Thymus (tissue), 11 donors: Measurements from ENCODE around the gene ZDHHC3. TPM values are rescaled to one million over a fixed set of nuclear protein-coding genes. Genes with fewer than 3 reads are reported as not detected.
"Not testable (repeated sequence)": the region's sequence is repeated elsewhere in the genome, so short reads cannot be mapped to it uniquely, and the experiment has no call there.

ENCODE experiments used
- DNase-seq, 9 donors: peaks; one replicate each; pipeline ENCODE4 v3.0.0-alpha.2; 2013; ENCODE audit warnings: low spot score in 9 of 9, low read depth in 6 of 9, missing footprints in 1 of 9
- H3K27ac ChIP-seq, 2 donors: one replicate each; pipeline ENCODE4 v1.5.1; 2013; ENCODE audit warnings: control low read depth in 1 of 2, low read depth in 1 of 2, low read length in 1 of 2, mild to moderate bottlenecking in 1 of 2, moderate library complexity in 1 of 2
- H3K27me3 ChIP-seq, 2 donors: one replicate each; pipeline ENCODE4 v1.5.1; 2013; ENCODE audit warnings: low read length in 1 of 2; ENCODE audit not compliant: control insufficient read depth in 2 of 2, insufficient read depth in 1 of 2
- H3K36me3 ChIP-seq, 2 donors: one replicate each; pipeline ENCODE4 v1.5.1; 2013; ENCODE audit warnings: low read length in 1 of 2, mild to moderate bottlenecking in 1 of 2, moderate library complexity in 1 of 2; ENCODE audit not compliant: control insufficient read depth in 2 of 2, insufficient read depth in 2 of 2
- H3K4me1 ChIP-seq, 2 donors: one replicate each; pipeline ENCODE4 v1.5.1; 2013; ENCODE audit warnings: low read length in 2 of 2; ENCODE audit not compliant: control insufficient read depth in 2 of 2, insufficient read depth in 2 of 2
- H3K4me3 ChIP-seq, 2 donors: one replicate each; pipeline ENCODE4 v1.5.1; 2013; ENCODE audit warnings: low read length in 2 of 2, control low read depth in 1 of 2, mild to moderate bottlenecking in 1 of 2
- H3K9me3 ChIP-seq, 2 donors: one replicate each; pipeline ENCODE4 v1.5.1; 2013; ENCODE audit warnings: low read length in 1 of 2, mild to moderate bottlenecking in 1 of 2; ENCODE audit not compliant: control insufficient read depth in 2 of 2, insufficient read depth in 1 of 2
- WGBS: extraction: QIAGEN DNeasy Blood & Tissue Kit; methylation state at CpG from one replicate; pipeline ENCODE4 v1.1.7; 2013; 5-methylcytosine and 5-hydroxymethylcytosine counted together
- polyA plus RNA-seq: library from polyadenylated mRNA; stranded (reverse); fragments of 200-250 nt; gene quantifications from one replicate; pipeline ENCODE4 v1.2.3, GENCODE V29; 2013
- total RNA-seq: library from RNA; stranded (reverse); fragments of 120-200 nt; gene quantifications from one replicate; pipeline ENCODE4 v1.2.4, GENCODE V29; 2013
- donor health status: healthy.

Gene ZDHHC3
- total and polyA plus RNA-seq, 2 donors, result 24.3 to 33.1 TPM

DNA sequence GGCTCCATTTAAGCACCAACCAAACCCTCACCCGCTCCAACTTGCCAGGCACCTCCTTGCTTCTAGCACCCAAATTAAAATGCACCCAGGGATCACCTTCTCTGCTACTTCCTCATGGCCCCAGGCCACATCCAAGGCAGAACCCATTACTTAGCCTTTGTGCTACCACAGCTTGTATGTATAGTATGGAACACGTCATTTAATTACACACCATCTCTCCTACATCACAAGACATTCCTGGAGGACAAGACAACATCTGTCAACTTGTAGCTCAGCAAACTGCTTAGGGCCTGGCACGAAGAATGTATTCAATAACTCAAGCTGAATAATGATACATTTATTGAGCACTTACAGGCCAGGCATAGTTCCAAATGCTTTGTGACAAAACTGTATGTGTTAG, 23.3 kb downstream of the ZDHHC3 start:
- Histone ChIP-seq H3K9me3 (no peaks in the 10 kb centered on the region), H3K36me3 (peaks cover 22 to 25% of the 10 kb centered on the region in 2 donors), H3K4me1 (no peaks in the 10 kb centered on the region), H3K27ac (no peak overlapping the region), H3K4me3 (no peak overlapping the region), H3K27me3 (no peaks in the 10 kb centered on the region)
- WGBS, result 98% methylated on average over 3 of the region's 3 CpGs
- DNase-seq, result no peak

DNA sequence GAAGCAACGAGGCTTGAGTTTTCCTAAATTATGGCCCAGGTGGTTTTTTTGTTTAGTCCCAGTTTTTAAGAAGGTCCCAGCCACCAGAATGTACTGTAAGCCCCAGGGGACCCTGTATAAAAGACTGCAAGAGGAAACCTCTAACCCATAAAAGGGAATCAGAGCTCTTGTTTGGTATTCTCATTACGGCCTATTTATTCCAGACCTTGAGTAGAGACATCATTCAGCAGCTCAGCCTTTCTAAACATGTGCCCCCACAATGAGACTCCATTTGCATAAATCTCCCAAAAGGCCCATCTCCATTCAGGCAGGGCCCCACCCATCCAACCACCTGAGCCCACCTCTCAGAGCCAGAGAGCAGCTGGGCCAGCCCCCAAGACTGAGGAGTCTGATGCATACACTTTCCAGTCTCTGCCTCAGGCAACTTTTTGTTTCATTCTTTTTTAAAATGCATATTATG, 25.7 kb downstream of the ZDHHC3 start:
- WGBS, result 95% methylated on average over 2 of the region's 2 CpGs

DNA sequence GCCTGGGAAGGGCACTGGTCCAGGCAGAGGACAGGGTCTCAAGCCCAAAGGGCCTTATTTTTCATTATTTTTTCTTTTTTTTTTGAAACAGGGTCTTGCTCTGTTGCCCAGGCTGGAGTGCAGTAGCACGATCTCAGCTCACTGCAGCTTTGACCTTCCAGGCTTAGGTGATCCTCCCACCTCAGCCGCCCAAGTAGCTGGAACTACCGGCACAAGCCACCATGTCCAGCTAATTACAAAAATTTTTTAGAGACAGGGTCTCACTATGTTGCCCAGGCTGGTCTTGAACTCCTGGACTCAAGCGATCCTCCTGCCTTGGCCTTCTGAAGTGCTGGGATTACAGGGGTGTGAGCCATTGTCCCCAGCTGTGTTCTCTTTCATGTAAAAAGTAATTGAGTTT, 26.2 kb downstream of the ZDHHC3 start:
- not testable (repeated sequence) for H3K27ac ChIP-seq, DNase-seq, H3K4me1 ChIP-seq, H3K4me3 ChIP-seq, H3K27me3 ChIP-seq, H3K9me3 ChIP-seq
- peaks cover 15% of the 10 kb centered on the region in 2 donors for H3K36me3 ChIP-seq
- WGBS, result 98% methylated on average over 4 of the region's 4 CpGs

More for the DNA sequence above, 25.7 kb downstream of the ZDHHC3 start:
- H3K36me3 ChIP-seq, result peaks cover 10% of the 10 kb centered on the region in 2 donors
- H3K4me3 ChIP-seq, result no peak overlapping the region
- H3K27ac ChIP-seq, result no peak overlapping the region
- no peak for DNase-seq
- no peaks in the 10 kb centered on the region for H3K9me3 ChIP-seq
- no peaks in the 10 kb centered on the region for H3K27me3 ChIP-seq
- no peaks in the 10 kb centered on the region for H3K4me1 ChIP-seq

DNA sequence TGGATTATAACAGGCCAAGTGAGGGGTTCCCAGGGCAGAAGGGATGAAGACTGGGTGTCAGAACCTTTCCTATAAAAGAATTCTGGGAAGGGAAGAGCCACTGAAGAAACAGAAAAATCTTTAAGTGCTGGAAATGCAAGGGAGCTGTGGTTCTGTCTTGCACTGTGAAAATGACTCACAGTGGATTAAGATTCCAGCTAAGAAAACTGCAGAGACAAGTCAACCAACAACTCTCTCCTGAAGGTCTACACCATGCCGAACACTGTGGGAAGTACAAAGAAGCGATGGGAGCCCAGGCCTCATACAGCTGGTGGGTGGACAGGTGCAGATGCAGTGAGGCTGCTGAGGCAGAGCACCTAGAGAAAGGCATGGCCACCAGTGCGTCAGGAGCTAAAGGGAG, 27.7 kb downstream of the ZDHHC3 start:
- H3K4me1 ChIP-seq, result no peaks in the 10 kb centered on the region
- no peak overlapping the region for H3K27ac ChIP-seq
- H3K4me3 ChIP-seq, result no peak overlapping the region
- 96% methylated on average over 3 of the region's 3 CpGs for WGBS
- peaks cover 14 to 17% of the 10 kb centered on the region in 2 donors for H3K36me3 ChIP-seq
- H3K27me3 ChIP-seq, result no peaks in the 10 kb centered on the region
- H3K9me3 ChIP-seq, result no peaks in the 10 kb centered on the region
- DNase-seq, result no peak

DNA sequence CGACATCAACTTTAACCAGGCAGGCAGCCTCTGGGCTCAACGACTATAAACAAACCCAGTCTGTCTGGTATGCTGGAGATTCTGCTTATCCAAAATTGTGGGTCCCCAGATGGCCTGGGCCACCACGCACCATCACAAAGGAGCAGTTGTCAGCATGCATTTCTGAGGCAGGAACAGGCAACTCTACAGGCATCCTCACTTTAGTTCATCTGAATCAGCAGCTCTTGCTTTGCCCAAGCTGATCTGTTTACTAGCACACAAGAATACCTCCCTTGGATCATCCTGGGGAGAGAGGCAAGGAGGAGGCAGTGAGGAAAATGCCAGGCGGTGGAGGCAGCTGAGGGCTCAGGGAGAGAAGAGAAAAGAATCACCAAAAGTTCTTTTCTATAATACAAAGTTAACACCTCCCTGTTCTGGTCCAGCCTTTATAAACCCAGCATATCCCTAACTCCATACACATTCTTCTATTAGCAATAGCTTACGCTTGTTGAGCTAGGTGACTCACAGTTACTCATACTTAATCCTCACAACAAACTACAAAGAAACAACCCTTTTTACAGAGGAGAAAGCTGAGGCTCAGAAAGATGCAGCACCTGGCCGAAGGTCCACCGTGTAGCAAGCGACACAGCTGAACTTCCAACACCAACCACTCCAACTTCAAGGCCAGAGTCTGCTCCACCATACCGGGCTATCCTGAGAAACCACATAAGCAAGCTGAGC, 33.6 kb downstream of the ZDHHC3 start:
- Histone ChIP-seq H3K9me3 (no peaks in the 10 kb centered on the region), H3K36me3 (peaks cover 57 to 70% of the 10 kb centered on the region in 2 donors), H3K27me3 (no peaks in the 10 kb centered on the region), H3K4me1 (no peaks in the 10 kb centered on the region), H3K4me3 (no peak overlapping the region), H3K27ac (no peak overlapping the region)
- no peak for DNase-seq
- 94% methylated on average over 9 of the region's 9 CpGs for WGBS

DNA sequence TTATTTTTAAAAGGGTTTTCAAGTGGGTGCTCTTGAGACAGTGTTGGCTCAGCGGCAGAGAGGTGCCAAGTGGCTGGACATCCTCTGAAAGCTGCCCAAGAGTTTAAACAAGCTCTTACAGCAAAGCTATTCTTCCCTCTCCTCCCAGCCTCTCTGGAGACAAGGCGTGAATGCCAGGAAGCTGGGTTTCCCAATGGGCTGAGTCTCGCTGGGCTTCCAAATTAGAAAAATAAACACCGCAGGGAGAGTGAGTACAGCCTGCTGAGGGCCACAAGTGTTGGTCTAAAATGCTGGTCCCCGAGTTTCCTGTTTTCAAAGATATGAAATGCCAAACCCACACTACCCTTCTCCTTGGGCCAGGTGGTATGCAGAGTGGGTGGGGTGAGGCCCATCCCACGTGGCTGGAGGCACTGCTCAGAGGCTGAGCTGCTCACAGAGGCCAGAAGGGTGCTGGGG, 36.4 kb downstream of the ZDHHC3 start:
- Histone ChIP-seq H3K36me3 (peaks cover 59 to 60% of the 10 kb centered on the region in 2 donors), H3K27ac (no peak overlapping the region)

DNA sequence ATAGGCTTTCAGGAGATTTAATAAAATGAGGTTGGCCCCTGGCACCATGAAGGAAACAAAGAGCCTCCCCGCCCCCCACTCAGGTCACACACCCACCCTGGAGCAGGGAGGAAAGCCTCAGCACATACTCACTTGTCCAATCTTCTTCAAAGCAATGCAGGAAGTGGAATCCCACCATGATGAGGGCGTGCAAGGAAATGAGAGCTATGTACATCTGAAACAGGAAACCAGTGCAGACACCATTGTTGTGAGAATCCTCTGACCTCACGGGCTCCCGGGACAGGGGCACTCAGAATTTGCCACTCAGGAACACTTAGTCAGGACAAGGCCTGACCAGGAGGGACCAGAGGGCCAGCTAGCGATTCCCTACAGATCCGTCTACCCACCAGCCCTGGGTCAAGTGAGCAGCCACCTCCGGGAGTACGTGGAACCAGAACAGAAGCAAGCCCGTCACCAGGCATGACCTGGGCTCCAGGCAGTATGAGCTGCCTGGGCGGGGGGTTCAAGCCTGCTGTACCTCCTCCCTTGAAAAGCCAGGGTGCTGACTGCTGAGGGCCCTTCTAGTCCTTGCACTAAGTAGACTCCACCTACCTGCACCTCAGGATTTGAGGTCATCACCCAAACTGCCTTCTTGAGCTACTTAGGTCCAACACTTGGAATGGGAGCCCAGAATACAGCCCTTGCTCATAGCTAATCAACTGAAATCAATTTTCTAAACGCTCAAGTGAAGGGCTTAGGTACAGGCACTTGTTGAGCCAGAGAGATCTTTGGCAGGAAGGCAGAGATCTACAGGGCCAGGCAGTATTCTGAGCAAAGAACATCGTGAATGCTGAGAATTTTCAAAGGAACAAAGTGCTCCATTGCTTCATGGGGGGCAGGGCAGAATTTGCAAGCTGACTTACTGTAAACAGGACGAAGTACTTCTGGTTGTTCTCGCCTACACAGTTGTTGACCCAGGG, 42.7 kb downstream of the ZDHHC3 start:
- 97% methylated on average over 14 of the region's 14 CpGs for WGBS
- no peak overlapping the region for H3K27ac ChIP-seq
- no peaks in the 10 kb centered on the region for H3K9me3 ChIP-seq
- H3K36me3 ChIP-seq, result peaks cover 61 to 67% of the 10 kb centered on the region in 2 donors
- H3K4me1 ChIP-seq, result peaks cover 0 to 2% of the 10 kb centered on the region in 2 donors
- no peak for DNase-seq
- H3K4me3 ChIP-seq, result no peak overlapping the region
- no peaks in the 10 kb centered on the region for H3K27me3 ChIP-seq

More for the DNA sequence above, 36.4 kb downstream of the ZDHHC3 start:
- H3K4me3 ChIP-seq, result no peak overlapping the region
- WGBS, result 96% methylated on average over 6 of the region's 6 CpGs
- DNase-seq, result no peak
- no peaks in the 10 kb centered on the region for H3K4me1 ChIP-seq
- H3K9me3 ChIP-seq, result no peaks in the 10 kb centered on the region
- H3K27me3 ChIP-seq, result no peaks in the 10 kb centered on the region

DNA sequence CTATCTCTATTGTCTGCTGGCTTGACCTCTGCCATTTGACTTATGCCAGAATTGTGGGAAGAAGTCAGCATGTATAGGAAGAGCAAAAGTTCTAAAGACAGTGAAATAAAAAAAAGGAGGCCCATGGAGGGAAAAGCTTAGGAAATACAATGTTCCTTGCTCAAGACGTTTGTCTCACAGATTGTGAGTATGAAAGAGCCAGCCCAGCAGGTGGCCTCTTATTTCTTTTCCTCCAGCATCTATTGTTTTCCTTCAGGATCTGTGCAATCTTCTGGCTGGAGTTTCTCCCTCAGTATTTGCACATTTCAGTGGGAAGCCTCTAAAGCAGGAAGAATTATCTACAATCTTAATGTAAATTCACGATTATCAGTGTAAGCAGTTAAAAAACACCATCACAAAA, 43.7 kb downstream of the ZDHHC3 start:
- H3K36me3 ChIP-seq, result peaks cover 60 to 66% of the 10 kb centered on the region in 2 donors
- no peak overlapping the region for H3K27ac ChIP-seq
- no peak overlapping the region for H3K4me3 ChIP-seq
- H3K27me3 ChIP-seq, result no peaks in the 10 kb centered on the region
- no peaks in the 10 kb centered on the region for H3K9me3 ChIP-seq
- DNase-seq, result no peak
- 72% methylated on average over 2 of the region's 2 CpGs for WGBS
- H3K4me1 ChIP-seq, result peaks cover 0 to 2% of the 10 kb centered on the region in 2 donors

DNA sequence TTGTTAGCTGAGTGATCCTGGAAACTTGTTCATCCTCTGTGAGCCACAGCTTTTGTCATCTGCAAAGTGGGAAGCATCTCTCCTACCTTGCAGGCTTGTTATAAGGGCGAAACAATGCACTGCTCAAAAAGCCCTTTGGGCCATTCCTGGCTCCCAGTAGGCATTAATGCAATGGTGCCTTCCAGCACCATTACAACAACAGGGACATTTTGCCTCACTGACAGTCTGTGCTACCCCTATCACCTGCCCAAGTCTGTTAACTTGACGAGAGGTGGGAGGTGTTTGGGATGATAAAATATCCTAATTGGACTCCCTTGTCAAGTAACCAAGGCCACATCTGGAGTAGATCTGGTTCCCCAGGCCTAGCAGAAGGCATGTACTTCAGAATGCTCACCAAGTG, 44.2 kb downstream of the ZDHHC3 start:
- 98% methylated on average over 2 of the region's 2 CpGs for WGBS
- no peak for DNase-seq
- H3K27ac ChIP-seq, result no peak overlapping the region
- peaks cover 65% of the 10 kb centered on the region in 2 donors for H3K36me3 ChIP-seq
- no peaks in the 10 kb centered on the region for H3K27me3 ChIP-seq
- H3K4me3 ChIP-seq, result no peak overlapping the region
- H3K4me1 ChIP-seq, result peaks cover 0 to 2% of the 10 kb centered on the region in 2 donors
- no peaks in the 10 kb centered on the region for H3K9me3 ChIP-seq
